SU-DHL-6 (cell line): ENCODE results near the gene SHISAL1.

ENCODE experiments used
- H2AFZ ChIP-seq: fragments of 200-600 bp; sonication (generic); 2 replicates; pipeline ENCODE4 v1.6.1; 2014; ENCODE audit warnings: low read depth, mild to moderate bottlenecking, moderate library complexity, mixed read lengths, antibody characterized with exemption, low read length; ENCODE audit not compliant: severe bottlenecking
- H3F3A ChIP-seq: fragments of 200-600 bp; shearing (Covaris generic); 2 replicates; pipeline ENCODE4 v1.6.0; 2016; ENCODE audit warnings: antibody characterized with exemption, mild to moderate bottlenecking; ENCODE audit not compliant: insufficient read depth
- H3K27ac ChIP-seq: fragments of 200-600 bp; sonication (generic); 2 replicates; pipeline ENCODE4 v1.5.1; 2016; ENCODE audit warnings: low read depth, mild to moderate bottlenecking, low read length, moderate library complexity, mixed read lengths
- H3K27me3 ChIP-seq: fragments of 200-600 bp; sonication (generic), shearing (Covaris generic); 2 replicates; pipeline ENCODE4 v1.6.0; 2014; ENCODE audit warnings: mild to moderate bottlenecking, low read length
- H3K36me3 ChIP-seq: fragments of 200-600 bp; sonication (generic); 2 replicates; pipeline ENCODE4 v1.6.1; 2014; ENCODE audit warnings: mild to moderate bottlenecking, low read length, mixed read lengths
- H3K4me2 ChIP-seq: fragments of 300-600, 200-600 bp; shearing (Covaris generic), sonication (generic); 2 replicates; pipeline ENCODE4 v1.6.0; 2014; ENCODE audit warnings: low read length, low read depth, mild to moderate bottlenecking; ENCODE audit not compliant: poor library complexity, severe bottlenecking
- H3K4me3 ChIP-seq: fragments of 200-600 bp; sonication (generic); 2 replicates; pipeline ENCODE4 v1.5.1; 2014; ENCODE audit warnings: antibody characterized with exemption, low read length, mild to moderate bottlenecking, mixed read lengths; ENCODE audit not compliant: insufficient read depth, poor library complexity, severe bottlenecking
- H3K79me2 ChIP-seq: fragments of 200-600 bp; sonication (generic); 2 replicates; pipeline ENCODE4 v1.6.1; 2014; ENCODE audit warnings: mild to moderate bottlenecking, low read length, moderate library complexity; ENCODE audit not compliant: insufficient read depth
- H3K9ac ChIP-seq: fragments of 200-600 bp; sonication (generic); 2 replicates; pipeline ENCODE4 v1.7.0; 2014; ENCODE audit warnings: mild to moderate bottlenecking, low read length
- H3K9me2 ChIP-seq: fragments of 200-600 bp; sonication (generic); replicated peaks from 2 replicates; pipeline ENCODE4 v1.6.1; 2014; ENCODE audit warnings: low read length; ENCODE audit not compliant: insufficient read depth
- H3K9me3 ChIP-seq: fragments of 200-600 bp; sonication (generic); 2 replicates; pipeline ENCODE4 v1.6.1; 2014; ENCODE audit warnings: low read length, mixed read lengths; ENCODE audit not compliant: insufficient read depth
- H4K20me1 ChIP-seq: fragments of 200-600 bp; sonication (generic); 2 replicates; pipeline ENCODE4 v1.6.1; 2014; ENCODE audit warnings: low read depth, mild to moderate bottlenecking, antibody characterized with exemption, low read length, moderate library complexity, mixed read lengths
- CTCF ChIP-seq: fragments of 200-600 bp; sonication (generic); IDR thresholded peaks from one replicate; pipeline ENCODE4 v1.5.1; 2017; ENCODE audit warnings: antibody characterized with exemption, mild to moderate bottlenecking, low read length, moderate library complexity; ENCODE audit not compliant: insufficient read depth, poor library complexity, severe bottlenecking
- EZH2phosphoT487 ChIP-seq: fragments of 200-600 bp; sonication (generic), shearing (Covaris generic); conservative IDR thresholded peaks from 2 replicates; pipeline ENCODE4 v1.6.1; 2018; ENCODE audit warnings: mild to moderate bottlenecking, antibody characterized with exemption, low read length, moderate library complexity, mixed read lengths

The SHISAL1 gene

GRCh38 chr22:44305888-44306287 lies 6.9 kb downstream of the SHISAL1 start:
- no peaks in the 10 kb centered on the region for H3K9me2 ChIP-seq
- H3K27me3 ChIP-seq: no peaks in the 10 kb centered on the region

GRCh38 chr22:44305455-44305854 lies 7.3 kb downstream of the SHISAL1 start:
- no peaks in the 10 kb centered on the region for H3K79me2 ChIP-seq
- no peak overlapping the region for H3K4me2 ChIP-seq
- H3K4me3 ChIP-seq: no peak overlapping the region
- H3K9me2 ChIP-seq: no peaks in the 10 kb centered on the region
- no peak overlapping the region for H3K27ac ChIP-seq
- no peaks in the 10 kb centered on the region for H4K20me1 ChIP-seq
- no peak for TF ChIP-seq CTCF
- TF ChIP-seq EZH2phosphoT487: no peak
- no peaks in the 10 kb centered on the region for H3K27me3 ChIP-seq
- H3K9me3 ChIP-seq: no peaks in the 10 kb centered on the region
- H3K9ac ChIP-seq: no peak overlapping the region
- no peak overlapping the region for H2AFZ ChIP-seq
- H3K36me3 ChIP-seq: no peaks in the 10 kb centered on the region
- H3F3A ChIP-seq: no peaks in the 10 kb centered on the region

More at GRCh38 chr22:44305888-44306287, 6.9 kb downstream of the SHISAL1 start:
- H3K36me3 ChIP-seq: no peaks in the 10 kb centered on the region
- no peak overlapping the region for H3K4me2 ChIP-seq
- H3K27ac ChIP-seq: no peak overlapping the region
- no peaks in the 10 kb centered on the region for H4K20me1 ChIP-seq
- no peaks in the 10 kb centered on the region for H3K79me2 ChIP-seq
- no peaks in the 10 kb centered on the region for H3F3A ChIP-seq
- H2AFZ ChIP-seq: no peak overlapping the region
- H3K9me3 ChIP-seq: no peaks in the 10 kb centered on the region
- TF ChIP-seq CTCF (no peak), EZH2phosphoT487 (no peak)
- H3K9ac ChIP-seq: no peak overlapping the region
- no peak overlapping the region for H3K4me3 ChIP-seq

GRCh38 chr22:44304911-44305310 lies 7.8 kb downstream of the SHISAL1 start:
- H3K9me2 ChIP-seq: no peaks in the 10 kb centered on the region
- no peak for TF ChIP-seq EZH2phosphoT487
- no peak for TF ChIP-seq CTCF
- H3K27me3 ChIP-seq: no peaks in the 10 kb centered on the region
- H3K4me2 ChIP-seq: no peak overlapping the region
- no peak overlapping the region for H3K27ac ChIP-seq
- no peaks in the 10 kb centered on the region for H3K79me2 ChIP-seq
- H3K4me3 ChIP-seq: no peak overlapping the region
- H2AFZ ChIP-seq: no peak overlapping the region
- H3F3A ChIP-seq: no peaks in the 10 kb centered on the region
- no peaks in the 10 kb centered on the region for H4K20me1 ChIP-seq
- no peak overlapping the region for H3K9ac ChIP-seq
- H3K9me3 ChIP-seq: no peaks in the 10 kb centered on the region
- no peaks in the 10 kb centered on the region for H3K36me3 ChIP-seq
